Fibroblast of lung (primary cell): ENCODE results near the gene AP2B1. TPM values are rescaled to one million over a fixed set of nuclear protein-coding genes. Genes with fewer than 3 reads are reported as not detected.

Experiments
- DNase-seq, 2 donors: peaks; one replicate each; pipeline versions ENCODE4 v3.0.0 to v3.0.0-alpha.2; 2010; ENCODE audit warnings: low read depth in 2 of 2
- H2AFZ ChIP-seq: 2 replicates; pipeline ENCODE4 v1.5.1; 2012; ENCODE audit warnings: low read length, control low read depth, inconsistent platforms
- H3K27ac ChIP-seq: 2 replicates; pipeline ENCODE4 v1.5.1; 2011; ENCODE audit warnings: low read length, control low read depth; ENCODE audit not compliant: insufficient read depth
- H3K27me3 ChIP-seq: 2 replicates; pipeline ENCODE4 v1.5.1; 2011; ENCODE audit warnings: mild to moderate bottlenecking, low read length; ENCODE audit not compliant: control insufficient read depth, insufficient read depth
- H3K36me3 ChIP-seq: 2 replicates; pipeline ENCODE4 v1.5.1; 2011; ENCODE audit warnings: low read length; ENCODE audit not compliant: control insufficient read depth, insufficient read depth
- H3K4me1 ChIP-seq: 2 replicates; pipeline ENCODE4 v1.5.1; 2011; ENCODE audit warnings: low read length; ENCODE audit not compliant: control insufficient read depth, insufficient read depth; ENCODE audit errors: extremely low read depth
- H3K4me2 ChIP-seq: 2 replicates; pipeline ENCODE4 v1.5.1; 2011; ENCODE audit warnings: low read length, control low read depth; ENCODE audit not compliant: insufficient read depth; ENCODE audit errors: extremely low read depth
- H3K4me3 ChIP-seq, 4 experiments: fragments of 200-600 bp in 1 of 4; sonication (generic) in 1 of 4; replicated peaks in 1 of 4; 2 replicates each; pipeline ENCODE4 v1.5.1; 2011 to 2016; ENCODE audit warnings: low read length in 4 of 4, low read depth in 3 of 4, mild to moderate bottlenecking in 3 of 4, control low read depth in 2 of 4, inconsistent platforms in 1 of 4, mixed read lengths in 1 of 4; ENCODE audit not compliant: insufficient read depth in 1 of 4; ENCODE audit errors: control extremely low read depth in 1 of 4
- H3K79me2 ChIP-seq: 2 replicates; pipeline ENCODE4 v1.5.1; 2012; ENCODE audit warnings: mild to moderate bottlenecking, low read length, inconsistent platforms; ENCODE audit not compliant: control insufficient read depth, insufficient read depth
- H3K9ac ChIP-seq: 2 replicates; pipeline ENCODE4 v1.5.1; 2011; ENCODE audit warnings: mild to moderate bottlenecking, low read length, control low read depth; ENCODE audit not compliant: insufficient read depth
- H3K9me3 ChIP-seq: 2 replicates; pipeline ENCODE4 v1.5.1; 2012; ENCODE audit warnings: low read depth, low read length; ENCODE audit not compliant: control insufficient read depth, insufficient read depth
- H4K20me1 ChIP-seq: 2 replicates; pipeline ENCODE4 v1.5.1; 2011; ENCODE audit warnings: low read length; ENCODE audit not compliant: control insufficient read depth, insufficient read depth; ENCODE audit errors: extremely low read depth
- CTCF ChIP-seq, 2 donors: IDR thresholded peaks in 1 of 2; conservative IDR thresholded peaks in 1 of 2; 1 replicate in 1 of 2; 2 replicates in 1 of 2; pipeline ENCODE4 v1.5.1; 2011 to 2012; ENCODE audit warnings: low read length in 2 of 2, control low read depth in 1 of 2, inconsistent platforms in 1 of 2, low read depth in 1 of 2, mild to moderate bottlenecking in 1 of 2
- EZH2 ChIP-seq: IDR thresholded peaks from 2 replicates; pipeline ENCODE4 v1.5.1; 2012; ENCODE audit warnings: low read length, control low read depth, mild to moderate bottlenecking; ENCODE audit errors: missing control alignments
- polyA plus RNA-seq, 2 donors: library from polyadenylated mRNA; depleted of rRNA in 1 of 2; stranded (reverse) in 1 of 2; unstranded in 1 of 2; fragments of >200 nt; gene quantifications; 2 replicates each; pipeline ENCODE4 v1.2.1, GENCODE V29; 2011 to 2012; ENCODE audit warnings: missing spikeins in 1 of 2
- total RNA-seq: library from RNA; depleted of rRNA; stranded (reverse); fragments of >200 nt; gene quantifications from 2 replicates; pipeline ENCODE4 v1.2.1, GENCODE V29; 2014

Gene AP2B1
- total and polyA plus RNA-seq, 2 donors (not counting 1 experiment from before 2014, with no cell fraction given), result 109 to 236 TPM

GRCh38 chr17:35743626-35744328, 156.7 kb downstream of the AP2B1 start:
- H4K20me1 ChIP-seq, result no peaks in the 10 kb centered on the region
- peak; percentile 45 for DNase-seq
- no peaks in the 10 kb centered on the region for H3K4me1 ChIP-seq
- no peak overlapping the region for H2AFZ ChIP-seq
- H3K27me3 ChIP-seq, result peaks cover 37% of the 10 kb centered on the region
- no peaks in the 10 kb centered on the region for H3K36me3 ChIP-seq
- no peaks in the 10 kb centered on the region for H3K9me3 ChIP-seq
- H3K4me3 ChIP-seq, result no peak overlapping the region
- TF ChIP-seq CTCF (conservative IDR thresholded peaks at IDR 0.05 in 1 of 2, IDR thresholded peaks at IDR 0.05 in 1 of 2; ENCODE audit: low read depth in 1 of 2, low read length in 2 of 2), result no peak
- no peak for TF ChIP-seq EZH2
- H3K79me2 ChIP-seq, result no peaks in the 10 kb centered on the region
- no peak overlapping the region for H3K27ac ChIP-seq
- no peak overlapping the region for H3K9ac ChIP-seq
- no peak overlapping the region for H3K4me2 ChIP-seq

GRCh38 chr17:35744830-35745229, 157.7 kb downstream of the AP2B1 start:
- H3K36me3 ChIP-seq, result no peaks in the 10 kb centered on the region
- no peaks in the 10 kb centered on the region for H3K79me2 ChIP-seq
- H3K9ac ChIP-seq, result no peak overlapping the region
- H3K27me3 ChIP-seq, result peaks cover 43% of the 10 kb centered on the region
- H3K9me3 ChIP-seq, result no peaks in the 10 kb centered on the region
- no peak overlapping the region for H3K27ac ChIP-seq
- no peaks in the 10 kb centered on the region for H3K4me1 ChIP-seq
- H2AFZ ChIP-seq, result no peak overlapping the region
- no peak overlapping the region for H3K4me3 ChIP-seq
- TF ChIP-seq EZH2 (no peak), CTCF (conservative IDR thresholded peaks at IDR 0.05 in 1 of 2, IDR thresholded peaks at IDR 0.05 in 1 of 2; ENCODE audit: low read depth in 1 of 2, low read length in 2 of 2) (no peak)
- no peaks in the 10 kb centered on the region for H4K20me1 ChIP-seq
- no peak overlapping the region for H3K4me2 ChIP-seq
- no peak for DNase-seq

GRCh38 chr17:35745246-35745645, 158.1 kb downstream of the AP2B1 start:
- Histone ChIP-seq H3K4me1 (no peaks in the 10 kb centered on the region), H3K4me2 (no peak overlapping the region), H2AFZ (no peak overlapping the region), H4K20me1 (no peaks in the 10 kb centered on the region), H3K79me2 (no peaks in the 10 kb centered on the region), H3K9ac (no peak overlapping the region), H3K27me3 (peaks cover 42% of the 10 kb centered on the region), H3K9me3 (no peaks in the 10 kb centered on the region), H3K4me3 (no peak overlapping the region), H3K27ac (no peak overlapping the region), H3K36me3 (no peaks in the 10 kb centered on the region)
- TF ChIP-seq EZH2, result no peak
- TF ChIP-seq CTCF (conservative IDR thresholded peaks at IDR 0.05 in 1 of 2, IDR thresholded peaks at IDR 0.05 in 1 of 2; ENCODE audit: low read depth in 1 of 2, low read length in 2 of 2), result no peak
- no peak for DNase-seq
